SHP77 (cell line): ENCODE results near the gene ALX4.

ENCODE experiments used
- DNase-seq, 2 experiments: peaks; one replicate each; lab custom pipeline; 2025; lab: John Stamatoyannopoulos, UW

ALX4 gene

GRCh38 chr11:44335052-44335760 lies 25.3 kb upstream of the ALX4 start:
- DNase-seq: no peak

GRCh38 chr11:44334356-44335004 lies 24.5 kb upstream of the ALX4 start:
- no peak for DNase-seq

GRCh38 chr11:44333271-44334218 lies 23.6 kb upstream of the ALX4 start:
- no peak for DNase-seq

GRCh38 chr11:44332665-44333064 lies 22.7 kb upstream of the ALX4 start:
- DNase-seq: no peak

GRCh38 chr11:44329472-44330230 lies 19.7 kb upstream of the ALX4 start:
- DNase-seq: peak; percentile 7 to 19

- DNase-seq: no peak
Measured at GRCh38 chr11:44328138-44328660, 18.3 kb upstream of the ALX4 start.

- no peak for DNase-seq
Measured at GRCh38 chr11:44327730-44328129, 17.8 kb upstream of the ALX4 start.

- DNase-seq: no peak
Measured at GRCh38 chr11:44326615-44327475, 16.9 kb upstream of the ALX4 start.

- no peak for DNase-seq
Measured at GRCh38 chr11:44325698-44326097, 15.8 kb upstream of the ALX4 start.

GRCh38 chr11:44324749-44325525 lies 15.0 kb upstream of the ALX4 start:
- peak; percentile 10 to 33 for DNase-seq

- no peak for DNase-seq
Measured at GRCh38 chr11:44324222-44324621, 14.3 kb upstream of the ALX4 start.

GRCh38 chr11:44322243-44322642 lies 12.3 kb upstream of the ALX4 start:
- DNase-seq: no peak

- DNase-seq: no peak
Measured at GRCh38 chr11:44321059-44321458, 11.1 kb upstream of the ALX4 start.

- no peak for DNase-seq
Measured at GRCh38 chr11:44320289-44320973, 10.5 kb upstream of the ALX4 start.

- no peak for DNase-seq
Measured at GRCh38 chr11:44319552-44320288, 9.8 kb upstream of the ALX4 start.

GRCh38 chr11:44319170-44319551 lies 9.2 kb upstream of the ALX4 start:
- no peak for DNase-seq

- DNase-seq: no peak
Measured at GRCh38 chr11:44318369-44318768, 8.4 kb upstream of the ALX4 start.

GRCh38 chr11:44316659-44317240 lies 6.8 kb upstream of the ALX4 start:
- no peak for DNase-seq
